ENCODE measurements around the gene FUT3. TPM values are rescaled to one million over a fixed set of nuclear protein-coding genes. Genes with fewer than 3 reads are reported as not detected.

FUT3 gene
- total RNA-seq, 2 donors from 2014 or later = 260 to 272 TPM

GRCh38 chr19:5814123-5814851 is 37.0 kb downstream of the FUT3 start:
- Histone ChIP-seq H3K36me3 (no peaks in the 10 kb centered on the region), H3K9ac (ENCODE audit: low read depth in 2 of 2, low read length in 2 of 2) (no peak overlapping the region), H3K27me3 (no peaks in the 10 kb centered on the region), H3K4me3 (no peak overlapping the region), H3K9me3 (no peaks in the 10 kb centered on the region), H3K27ac (no peak overlapping the region), H3K4me1 (no peaks in the 10 kb centered on the region)
- intact Hi-C loops (cut with DNase I) = no loop called here
- peak; percentile 55 for DNase-seq
- no peak for TF ChIP-seq CTCF (IDR thresholded peaks at IDR 0.05)

- TF ChIP-seq CTCF (IDR thresholded peaks at IDR 0.05) = no peak
- Histone ChIP-seq H3K9me3 (no peaks in the 10 kb centered on the region), H3K27me3 (no peaks in the 10 kb centered on the region), H3K27ac (no peak overlapping the region), H3K4me3 (no peak overlapping the region), H3K36me3 (no peaks in the 10 kb centered on the region), H3K9ac (ENCODE audit: low read depth in 2 of 2, low read length in 2 of 2) (no peak overlapping the region), H3K4me1 (no peaks in the 10 kb centered on the region)
- intact Hi-C loops (cut with DNase I) = no loop called here
- DNase-seq = no peak
These were observed 40.1 kb downstream of the FUT3 start for GRCh38 chr19:5811117-5811516.

- Histone ChIP-seq H3K9me3 (no peaks in the 10 kb centered on the region), H3K9ac (ENCODE audit: low read depth in 2 of 2, low read length in 2 of 2) (no peak overlapping the region), H3K27ac (no peak overlapping the region), H3K27me3 (no peaks in the 10 kb centered on the region), H3K4me3 (no peak overlapping the region), H3K36me3 (no peaks in the 10 kb centered on the region), H3K4me1 (no peaks in the 10 kb centered on the region)
- intact Hi-C loops (cut with DNase I) = loop anchor here (10.0 kb wide), 1 partner anchor 215 kb away; no protein-coding TSS in a partner anchor
- TF ChIP-seq CTCF (IDR thresholded peaks at IDR 0.05) = no peak
- DNase-seq = no peak
These were observed 41.8 kb downstream of the FUT3 start for GRCh38 chr19:5809469-5809868.

- DNase-seq = no peak
- Histone ChIP-seq H3K9ac (ENCODE audit: low read depth in 2 of 2, low read length in 2 of 2) (no peak overlapping the region), H3K4me1 (no peaks in the 10 kb centered on the region), H3K36me3 (no peaks in the 10 kb centered on the region), H3K27me3 (no peaks in the 10 kb centered on the region), H3K27ac (no peak overlapping the region), H3K9me3 (no peaks in the 10 kb centered on the region), H3K4me3 (no peak overlapping the region)
- intact Hi-C loops (cut with DNase I) = loop anchor here (10.0 kb wide), 1 partner anchor 216 kb away; no protein-coding TSS in a partner anchor
- TF ChIP-seq CTCF (IDR thresholded peaks at IDR 0.05) = no peak
These were observed 42.2 kb downstream of the FUT3 start for GRCh38 chr19:5809053-5809452.

GRCh38 chr19:5808120-5808816 is 43.0 kb downstream of the FUT3 start:
- no peaks in the 10 kb centered on the region for H3K9me3 ChIP-seq
- H3K27me3 ChIP-seq = no peaks in the 10 kb centered on the region
- peaks cover 4% of the 10 kb centered on the region for H3K4me1 ChIP-seq
- no peak overlapping the region for H3K4me3 ChIP-seq
- no peaks in the 10 kb centered on the region for H3K36me3 ChIP-seq
- no peak overlapping the region for H3K27ac ChIP-seq
- intact Hi-C loops (cut with DNase I) = loop anchor here (10.0 kb wide), 1 partner anchor 217 kb away; no protein-coding TSS in a partner anchor
- H3K9ac ChIP-seq (ENCODE audit: low read depth in 2 of 2, low read length in 2 of 2) = no peak overlapping the region
- no peak for TF ChIP-seq CTCF (IDR thresholded peaks at IDR 0.05)
- DNase-seq = no peak

Data from colonic mucosa (tissue), 4 donors.